NCI-H2227 treated with DMSO at 0.1 percent for 48 hours (cell line): Measurements from ENCODE around the gene SH2D2A.

Source experiments
- DNase-seq: peaks from one replicate; lab custom pipeline; 2025; lab: John Stamatoyannopoulos, UW

The SH2D2A gene

DNA sequence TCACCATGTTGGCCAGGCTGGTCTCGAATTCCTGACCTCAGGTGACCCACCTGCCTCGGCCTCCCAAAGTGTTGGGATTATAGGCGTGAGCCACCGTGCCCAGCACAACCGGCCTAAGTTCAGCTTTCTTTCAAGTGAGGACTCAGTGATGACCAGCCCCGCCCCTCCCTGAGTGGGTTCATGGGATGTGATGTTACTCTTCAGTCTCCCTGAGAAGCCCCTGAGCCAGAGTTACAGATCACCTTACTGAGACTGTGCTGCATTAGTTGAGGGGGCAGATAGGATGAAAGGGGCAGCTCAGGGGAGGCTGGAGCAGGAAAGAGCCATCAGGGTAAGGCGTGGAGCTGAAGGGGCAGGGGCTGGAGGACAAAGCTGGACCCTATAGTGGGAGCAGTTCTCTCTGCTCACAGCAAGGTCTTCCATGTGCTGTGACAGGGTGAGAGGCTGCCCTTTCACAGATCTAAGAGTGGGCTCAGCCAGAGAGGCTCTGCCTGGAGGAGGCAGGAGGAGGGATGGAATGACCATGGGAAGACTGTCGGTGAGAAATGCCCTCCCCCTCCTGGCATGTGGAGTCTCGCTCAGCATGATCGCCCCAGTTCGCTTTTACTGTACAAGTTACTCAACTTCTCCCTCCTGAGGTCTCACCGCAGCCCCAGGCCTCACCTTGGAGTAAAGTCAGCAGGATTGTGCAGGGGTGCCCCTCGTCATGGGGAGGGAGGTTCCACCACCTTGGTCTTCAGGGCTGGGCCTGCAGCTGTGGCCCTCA, 13.4 kb downstream of the SH2D2A start:
- DNase-seq = no peak

DNA sequence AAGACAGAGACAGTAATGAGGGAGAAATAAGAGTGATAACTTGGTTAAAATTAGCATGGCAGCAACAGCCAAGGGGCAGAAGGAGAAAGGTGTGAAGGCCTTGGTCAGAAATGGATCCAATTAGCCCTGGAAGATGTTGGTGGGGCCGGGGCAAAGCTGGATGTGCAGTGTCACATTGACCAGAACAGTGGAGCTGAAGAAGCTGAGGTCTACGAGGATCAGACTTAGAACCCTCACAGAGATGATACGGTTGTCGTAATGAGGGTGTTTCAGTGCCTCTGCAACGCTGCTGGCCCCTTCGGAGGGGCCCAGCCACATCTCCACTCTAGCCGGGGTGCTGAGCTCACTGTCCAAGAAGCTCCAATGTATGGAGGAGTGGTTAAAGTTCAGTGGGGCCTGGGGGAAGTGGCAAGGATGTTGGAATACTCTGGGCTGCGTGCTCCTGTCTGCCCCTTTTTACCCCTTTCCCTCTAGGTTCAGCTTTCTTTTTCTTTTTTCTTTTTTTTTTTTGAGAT, 14.2 kb downstream of the SH2D2A start:
- DNase-seq = no peak

DNA sequence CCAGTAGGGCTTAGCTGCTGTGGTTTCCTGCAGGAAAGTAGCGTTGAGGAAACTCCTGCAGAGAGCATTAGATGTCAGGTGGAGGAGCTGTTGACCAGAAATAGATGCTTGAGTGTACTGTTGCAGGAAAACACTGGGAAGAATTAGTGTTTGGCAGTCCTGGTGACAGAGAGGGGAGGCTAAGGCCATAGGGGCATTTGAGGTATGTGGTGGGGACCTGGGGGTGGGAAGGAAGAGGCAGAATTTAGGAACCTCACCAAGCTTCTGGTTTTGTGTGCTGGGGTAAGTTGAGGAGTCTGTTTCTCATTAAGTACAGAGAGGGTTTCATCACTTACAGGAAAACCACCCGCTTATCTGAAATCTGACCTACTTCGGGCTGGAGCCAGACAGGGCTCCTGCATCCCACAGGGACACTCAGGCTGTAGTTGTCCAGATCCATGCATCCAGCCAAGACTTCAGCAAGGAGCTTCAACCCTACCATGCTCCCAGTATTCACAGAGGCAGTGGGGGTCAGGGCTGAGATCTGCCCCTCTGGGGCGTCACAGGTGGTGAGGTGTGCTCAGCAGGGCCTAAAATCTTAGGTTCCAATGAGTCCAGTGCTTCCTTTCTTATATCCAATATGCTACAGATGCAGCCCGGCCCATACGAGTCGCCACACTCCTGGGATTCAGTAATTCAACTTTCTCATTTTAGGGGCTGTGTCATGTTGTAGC, 15.1 kb downstream of the SH2D2A start:
- no peak for DNase-seq

DNA sequence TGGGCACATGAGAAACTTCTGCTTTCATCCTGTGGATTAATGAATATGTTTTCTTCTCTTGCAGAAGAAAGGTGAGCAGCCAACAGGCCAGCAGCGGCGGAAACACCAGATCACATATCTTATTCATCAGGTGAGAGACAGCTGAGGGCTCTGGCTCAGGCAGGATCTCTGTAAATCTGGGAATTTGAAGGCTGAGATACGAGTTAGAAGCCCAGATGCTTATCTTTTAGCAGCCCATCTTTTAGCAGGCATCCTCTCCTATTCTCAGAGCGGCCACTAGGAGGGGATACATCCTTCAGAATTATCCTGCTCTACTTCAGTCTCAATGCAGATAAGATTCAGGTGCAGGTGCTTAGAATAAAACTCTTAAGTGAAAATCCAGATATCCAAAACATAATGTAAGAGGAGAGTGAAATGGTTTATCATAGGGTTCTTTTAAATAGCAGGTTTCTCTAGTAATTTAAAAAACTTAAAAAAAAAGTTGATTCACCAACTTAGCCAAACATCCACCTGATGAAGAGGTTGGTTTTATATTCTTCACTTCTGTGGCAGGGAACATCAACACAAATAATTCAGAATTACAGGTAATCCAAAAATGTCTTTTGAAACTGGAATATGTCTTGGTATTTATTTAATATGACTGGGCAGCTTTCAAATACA, 19.3 kb downstream of the SH2D2A start:
- peak; percentile 66 for DNase-seq

DNA sequence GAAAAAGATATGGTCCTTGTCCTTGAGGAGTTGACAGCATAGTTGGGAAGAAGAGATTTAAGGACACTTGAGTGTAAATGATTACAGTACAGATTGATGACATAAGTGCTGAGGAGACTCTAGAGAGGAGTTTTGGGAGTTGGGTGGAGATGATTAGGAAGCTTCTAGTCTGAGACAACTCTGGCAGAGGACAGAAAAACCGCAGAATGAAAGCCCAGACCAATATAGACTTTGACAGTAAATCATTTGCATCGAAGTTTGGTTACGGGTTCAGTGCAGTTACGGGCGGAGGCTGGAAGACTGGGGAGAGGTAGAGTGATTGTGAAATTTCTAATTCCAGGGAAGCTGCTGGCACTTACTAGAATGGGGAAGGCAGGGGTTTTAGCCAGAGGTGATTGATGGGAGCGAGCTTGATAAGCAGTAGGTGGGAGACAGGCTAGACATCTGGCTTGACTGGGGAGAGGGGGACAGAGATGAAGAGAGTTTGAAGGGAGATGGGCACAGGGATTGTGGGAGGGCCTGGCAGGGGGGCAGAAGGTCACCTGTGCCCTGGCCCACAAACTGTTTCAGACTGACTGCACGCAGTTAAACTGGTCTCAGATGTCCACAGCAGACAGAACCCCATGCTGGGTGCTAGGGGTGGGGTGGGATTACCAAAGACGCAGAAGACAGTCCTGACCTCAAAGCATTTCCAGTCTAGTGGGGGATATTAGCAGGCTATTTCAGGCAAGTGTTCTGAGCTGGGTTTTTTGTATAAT, 20.1 kb downstream of the SH2D2A start:
- no peak for DNase-seq

DNA sequence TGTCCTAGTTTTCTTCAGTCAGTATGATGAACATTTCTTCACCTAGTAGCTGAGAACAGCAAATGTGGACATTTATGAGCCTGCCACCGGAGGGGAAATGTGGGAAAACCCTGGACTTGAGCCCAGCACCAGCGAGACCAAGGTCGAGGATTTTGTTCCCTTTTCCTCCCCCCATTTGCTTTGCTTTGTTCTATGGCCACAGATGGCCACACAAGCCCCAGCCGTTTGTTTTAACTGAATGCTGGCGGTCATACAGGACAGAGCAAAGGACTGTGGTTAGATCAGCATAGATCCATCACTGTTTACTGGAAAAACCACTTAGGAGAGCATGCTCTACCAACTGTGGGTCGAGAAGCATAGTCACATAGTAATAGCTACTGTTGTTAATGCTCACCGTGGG, 20.9 kb downstream of the SH2D2A start:
- no peak for DNase-seq

DNA sequence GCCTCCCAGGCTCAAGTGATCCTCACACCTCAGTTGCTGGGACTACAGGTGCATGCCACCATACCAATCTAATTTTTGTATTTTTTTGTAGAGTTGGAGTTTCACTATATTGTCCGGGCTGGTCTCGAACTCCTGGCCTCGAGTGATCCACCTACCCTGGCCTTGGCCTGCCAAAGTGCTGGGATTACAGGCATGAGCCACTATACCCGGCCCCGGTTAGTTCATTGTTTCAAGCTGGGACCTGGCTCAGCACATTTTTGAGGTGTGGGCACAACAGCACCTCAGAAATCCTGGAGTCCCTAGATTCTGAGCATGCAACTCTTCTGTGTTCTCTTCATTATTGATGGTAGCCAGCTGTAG, 21.3 kb downstream of the SH2D2A start:
- DNase-seq = no peak

DNA sequence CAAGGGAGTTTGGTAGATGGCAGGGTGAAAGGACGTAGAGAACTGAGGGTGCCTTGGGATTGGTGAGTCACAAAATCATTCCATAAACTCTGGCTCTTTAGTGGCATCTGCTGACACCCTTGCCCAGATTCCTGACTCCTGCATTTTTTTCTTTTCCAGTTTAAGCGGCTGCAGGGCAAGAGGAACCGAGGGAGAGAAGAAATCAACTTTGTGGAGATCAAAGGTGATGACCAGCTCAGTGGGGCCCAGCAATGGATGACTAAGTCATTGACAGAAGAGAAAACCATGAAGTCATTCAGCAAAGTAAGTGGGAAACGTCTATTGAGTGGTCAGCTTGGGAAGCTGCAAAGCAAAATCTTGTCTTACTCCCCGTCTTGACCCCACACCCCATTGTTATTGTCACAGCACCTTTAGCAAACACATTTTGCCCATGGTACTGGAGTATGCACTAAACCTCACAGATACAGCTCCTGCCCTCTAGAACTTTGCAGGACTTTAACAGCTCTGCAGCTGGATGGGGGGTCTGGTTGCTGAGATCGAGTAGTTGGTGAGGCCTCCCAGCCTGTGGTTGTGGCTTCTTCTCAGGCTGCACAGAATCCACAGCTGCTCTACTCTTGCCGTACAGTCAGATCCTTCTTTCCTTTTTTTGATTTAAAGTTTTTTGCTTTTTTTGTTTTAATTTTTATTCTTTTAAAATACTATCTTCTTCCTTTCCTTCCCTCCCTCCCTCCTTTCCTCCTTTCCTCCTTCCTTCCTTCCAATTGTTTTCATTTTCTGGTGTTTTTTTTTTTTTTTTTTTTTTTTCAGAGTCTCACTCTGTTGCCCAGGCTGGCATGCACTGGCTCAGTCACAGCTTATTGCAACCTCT, 21.9 kb downstream of the SH2D2A start:
- no peak for DNase-seq

DNA sequence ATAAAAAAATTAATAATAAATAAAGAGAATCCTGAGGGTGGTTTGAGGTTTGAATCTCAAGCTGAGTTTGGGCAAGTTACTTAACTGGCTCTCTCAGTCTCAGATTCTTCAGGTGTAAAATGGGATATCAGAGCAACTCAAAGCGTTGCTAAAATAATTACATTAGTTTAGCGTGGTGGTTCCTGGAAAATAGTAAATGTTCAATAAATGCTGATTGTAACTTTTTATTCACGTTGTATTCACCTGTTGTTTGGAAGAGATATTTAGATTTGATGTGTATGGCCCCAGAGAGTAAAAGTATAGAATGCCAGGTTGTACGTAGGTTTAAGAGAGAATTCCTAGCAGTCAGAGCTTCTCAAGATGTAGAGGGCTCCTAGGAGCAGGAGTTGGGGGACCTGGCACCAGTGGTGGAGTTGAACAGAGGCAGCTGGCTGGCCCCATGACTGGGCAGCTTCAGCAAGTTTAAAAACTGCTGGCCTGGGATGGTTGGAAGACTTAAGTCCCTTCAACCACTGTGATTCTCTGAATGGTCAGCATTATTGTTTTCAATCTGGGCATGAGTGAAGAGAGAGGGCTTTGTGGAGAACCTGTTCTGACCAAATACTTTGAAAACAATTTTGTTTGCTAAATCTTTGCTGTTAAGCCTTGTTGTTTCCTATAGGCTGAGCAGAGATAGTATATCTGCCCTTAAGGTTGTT, 26.9 kb downstream of the SH2D2A start:
- DNase-seq = no peak

DNA sequence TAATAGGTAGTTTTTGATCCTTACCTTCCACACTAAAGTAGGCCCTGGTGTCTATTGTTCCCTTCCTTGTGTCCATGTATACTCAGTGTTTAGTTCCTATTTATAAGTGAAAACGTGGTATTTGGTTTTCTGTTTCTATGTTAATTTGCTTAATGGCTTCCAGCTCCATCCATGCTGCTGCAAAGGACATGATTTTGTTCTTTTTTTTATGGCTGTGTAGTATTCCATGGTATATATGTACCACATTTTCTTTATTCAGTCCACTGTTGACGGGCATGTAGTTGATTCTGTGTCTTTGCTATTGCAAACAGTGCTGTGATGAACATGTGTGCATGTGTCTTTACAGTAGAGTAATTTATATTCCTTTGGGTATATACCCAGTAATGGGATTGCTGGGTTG, 28.5 kb downstream of the SH2D2A start:
- DNase-seq = no peak

DNA sequence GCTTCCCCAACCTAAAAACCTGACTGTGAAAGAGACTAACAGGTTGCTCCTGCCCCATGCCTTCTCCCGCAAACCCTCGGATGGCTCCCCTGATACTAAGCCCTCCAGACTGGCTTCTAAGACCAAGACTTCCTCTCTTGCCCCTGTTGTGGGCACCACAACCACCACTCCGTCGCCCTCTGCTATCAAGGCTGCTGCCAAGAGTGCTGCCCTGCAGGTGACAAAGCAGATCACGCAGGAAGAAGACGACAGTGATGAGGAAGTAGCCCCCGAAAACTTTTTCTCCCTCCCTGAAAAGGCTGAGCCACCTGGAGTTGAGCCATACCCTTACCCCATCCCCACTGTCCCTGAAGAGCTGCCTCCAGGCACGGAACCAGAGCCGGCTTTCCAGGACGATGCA, 30.0 kb downstream of the SH2D2A start:
- DNase-seq = no peak

DNA sequence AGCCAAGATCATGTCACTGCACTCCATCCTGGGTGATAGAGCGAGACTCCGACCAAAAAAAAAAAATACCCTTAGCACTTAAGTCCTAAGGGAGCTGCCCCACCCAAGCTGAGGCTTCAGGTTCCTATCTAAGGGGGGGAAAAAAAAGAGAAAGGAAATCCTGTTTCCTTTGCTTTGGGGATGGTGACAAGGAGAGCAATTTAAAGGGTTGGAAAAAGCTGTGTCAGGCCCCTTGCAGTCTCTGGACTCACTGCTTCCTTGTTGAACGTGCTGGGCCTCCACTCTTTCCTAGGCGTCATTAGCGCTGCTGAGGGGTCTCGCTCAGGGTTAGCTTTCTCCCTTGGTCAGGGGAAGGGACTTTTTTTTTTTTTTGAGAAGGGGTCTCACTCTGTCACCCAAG, 31.2 kb downstream of the SH2D2A start:
- DNase-seq = no peak

DNA sequence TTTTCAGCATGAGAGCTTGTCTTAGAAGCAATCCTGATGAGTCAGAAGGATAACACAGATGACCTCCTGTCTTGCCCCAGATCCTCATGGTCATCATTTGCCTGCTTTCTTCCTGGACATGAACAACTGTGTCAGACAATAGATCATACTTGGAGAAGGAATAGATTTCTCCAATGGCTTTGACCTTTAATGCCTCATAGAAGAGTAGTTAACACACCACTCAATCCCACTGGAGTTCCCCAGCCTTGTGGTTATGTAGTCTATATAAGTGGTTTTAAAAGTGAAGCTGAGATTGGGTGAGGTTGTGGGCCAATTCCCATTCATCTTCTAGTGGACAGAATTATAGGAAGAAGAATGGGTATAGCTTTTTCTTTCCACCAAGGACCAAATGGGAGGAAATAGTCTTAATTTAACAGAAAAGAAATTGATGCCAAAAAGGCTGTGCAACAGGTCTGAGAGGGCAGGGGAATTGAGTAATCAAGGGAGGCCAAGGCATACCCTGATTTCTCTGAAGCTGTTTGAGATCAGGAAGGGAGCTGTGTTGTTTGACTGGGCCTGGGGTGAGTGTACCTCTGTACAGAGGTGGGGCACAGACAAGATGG, 35.0 kb downstream of the SH2D2A start:
- no peak for DNase-seq

DNA sequence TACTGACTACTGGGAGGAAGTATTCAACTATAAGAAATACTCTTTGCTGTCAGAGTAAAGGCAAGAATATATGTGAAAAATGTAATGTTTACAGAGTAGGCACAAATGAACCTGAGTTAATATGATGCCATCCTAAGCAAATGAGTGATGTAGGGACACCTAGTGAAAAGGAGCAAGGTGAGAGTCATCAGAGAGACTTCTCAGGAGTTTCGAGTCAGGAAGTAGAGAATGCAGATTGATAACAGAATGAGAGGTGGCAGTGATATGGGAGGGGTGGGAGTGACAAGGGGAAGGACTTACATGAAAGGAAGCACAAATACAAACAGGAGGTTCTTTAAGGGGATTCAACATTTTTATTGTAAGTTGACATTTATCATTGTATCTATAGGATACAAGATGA, 39.1 kb downstream of the SH2D2A start:
- no peak for DNase-seq

DNA sequence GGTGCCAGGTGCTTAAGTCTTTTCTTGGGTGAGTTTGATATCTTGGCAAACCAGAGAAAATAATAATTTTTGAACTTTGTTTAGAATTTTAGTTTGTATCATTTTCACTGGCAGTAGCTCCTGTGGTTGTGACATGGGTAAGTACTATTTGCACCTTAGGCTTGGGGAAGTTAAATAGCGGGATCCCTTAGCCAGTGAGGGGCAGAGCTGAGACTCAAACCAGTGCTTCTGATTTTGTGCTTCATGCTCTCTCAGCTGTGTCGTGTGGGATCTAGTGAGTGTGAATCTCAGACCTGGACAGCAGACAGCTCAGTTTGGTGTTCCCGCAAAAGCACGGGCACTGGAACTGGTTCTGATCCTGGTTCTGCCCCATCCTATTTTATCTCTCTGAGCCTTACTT, 39.7 kb downstream of the SH2D2A start:
- DNase-seq = no peak

DNA sequence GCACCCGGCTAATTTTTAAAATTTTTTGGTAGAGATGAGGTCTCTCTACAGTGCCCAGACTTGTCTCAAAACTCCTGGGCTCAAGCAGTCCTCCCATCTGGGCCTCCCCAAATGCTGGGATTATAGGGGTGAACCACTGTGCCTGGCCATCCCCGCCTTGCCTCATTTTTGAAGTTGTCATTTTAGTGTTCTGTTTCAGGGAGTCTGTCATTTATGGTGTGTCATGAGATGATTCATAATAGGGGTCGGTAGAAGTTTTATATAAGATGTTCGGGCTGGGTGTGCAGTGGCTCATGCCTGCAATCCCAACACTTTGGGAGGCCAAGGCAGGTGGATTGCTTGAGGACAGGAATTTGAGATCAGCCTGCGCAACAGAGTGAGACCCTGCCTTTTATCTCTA, 40.8 kb downstream of the SH2D2A start:
- no peak for DNase-seq

DNA sequence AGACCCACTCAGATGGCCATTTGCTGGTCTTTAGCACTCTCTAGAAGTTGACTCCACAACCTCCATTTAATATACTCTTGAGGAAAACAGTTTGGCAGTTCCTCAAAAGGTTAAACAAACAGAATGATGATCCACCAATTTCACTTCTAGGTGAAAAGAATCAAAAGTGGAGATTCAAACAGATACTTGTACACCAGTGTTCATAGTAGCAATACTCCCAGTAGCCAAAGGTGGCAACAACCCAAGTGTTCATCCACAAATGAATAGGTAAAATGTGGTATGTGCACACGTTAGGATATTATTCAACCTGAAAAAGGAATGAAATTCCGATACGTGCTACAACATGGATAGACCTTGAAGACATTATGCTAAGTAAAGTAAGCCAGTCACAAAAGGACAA, 43.0 kb downstream of the SH2D2A start:
- DNase-seq = no peak

DNA sequence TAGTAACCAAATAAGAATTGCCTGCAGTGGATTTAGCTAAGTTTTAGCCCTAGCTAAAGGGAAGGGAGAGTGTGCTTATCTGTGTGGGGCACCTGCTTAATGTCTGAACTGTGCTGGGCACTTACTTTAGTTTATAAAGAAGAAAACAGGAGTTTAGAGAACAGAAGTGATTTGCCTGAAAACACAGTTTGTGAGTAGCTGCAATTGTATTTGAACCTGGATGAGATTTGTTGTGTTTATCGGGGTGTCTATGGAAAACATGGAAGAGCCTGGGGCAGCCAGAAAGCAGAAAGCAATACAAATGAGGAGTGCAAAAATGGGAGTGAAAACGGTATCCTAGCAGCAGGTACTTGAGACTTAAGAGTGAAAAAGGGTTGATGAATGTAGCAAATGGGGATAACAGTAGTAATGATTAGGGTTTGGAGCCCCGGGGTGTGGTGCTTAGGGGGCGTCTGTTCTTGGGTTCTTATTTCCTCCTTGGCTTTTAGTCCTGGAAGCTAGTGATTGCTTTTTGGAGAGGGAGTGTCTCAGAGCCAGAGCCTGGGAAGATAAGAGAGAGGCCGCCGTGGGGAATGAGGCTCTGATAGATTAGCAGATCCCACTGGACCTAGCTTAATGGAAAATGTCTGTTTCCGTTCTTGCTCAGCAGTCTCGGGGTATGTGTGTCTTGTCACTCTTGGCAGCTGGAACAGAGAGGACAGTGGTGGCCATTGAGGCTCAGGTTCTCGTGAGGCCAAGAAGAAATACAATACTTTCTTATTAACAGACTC, 43.7 kb downstream of the SH2D2A start:
- DNase-seq = no peak

DNA sequence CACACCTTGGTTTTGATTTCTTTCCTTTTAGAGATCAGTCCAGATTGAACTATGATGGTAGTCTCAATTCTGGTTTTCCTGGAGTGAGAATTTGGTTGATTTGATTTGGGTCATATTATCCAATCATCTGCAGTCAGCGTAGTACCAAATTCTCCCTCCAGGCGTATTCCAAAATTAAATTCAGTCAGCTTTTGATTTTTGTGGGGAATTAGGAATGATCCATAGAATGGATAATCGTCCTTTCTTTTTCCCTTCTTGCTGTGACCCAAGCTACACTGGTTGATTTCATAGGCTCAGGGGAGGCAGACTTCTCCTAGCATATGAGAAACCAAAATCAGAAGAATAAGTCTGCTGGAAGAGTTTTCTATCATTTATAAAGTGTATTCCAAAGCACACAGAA, 44.4 kb downstream of the SH2D2A start:
- no peak for DNase-seq
